ENCODE measurements around the gene SPC24.

DNA sequence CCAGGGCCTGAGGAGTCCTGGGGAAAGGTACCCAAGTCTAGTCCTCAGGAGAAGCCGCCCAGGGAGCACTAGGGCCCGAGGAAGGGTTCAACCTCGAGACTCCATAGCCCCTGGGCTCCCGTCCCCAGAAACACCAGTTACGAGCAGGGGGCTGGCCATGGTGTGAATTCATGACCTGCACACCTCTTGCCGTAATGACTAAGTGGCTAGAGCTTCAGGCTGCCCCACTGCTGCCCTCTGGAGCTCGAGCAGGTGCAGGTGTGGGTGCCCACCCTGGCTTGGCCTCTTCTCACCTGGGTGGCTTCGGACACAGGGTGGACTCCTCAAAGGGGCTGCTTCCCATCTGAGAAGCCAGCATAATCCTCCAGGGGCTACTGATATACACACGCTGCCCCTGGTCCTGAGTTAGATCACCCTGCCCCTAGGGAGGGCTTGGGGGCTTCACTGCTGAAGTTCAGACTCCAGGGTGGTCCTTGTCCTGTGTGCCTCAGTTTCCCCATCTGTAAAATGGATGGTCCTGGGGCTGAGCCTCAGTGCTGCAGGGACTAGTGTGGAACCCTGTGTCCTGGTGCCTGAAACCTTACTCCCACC is 13.6 kb downstream of the SPC24 start:
- TF ChIP-seq CTCF (IDR thresholded peaks at IDR 0.05) (no peak), POLR2A (IDR thresholded peaks at IDR 0.05) (no peak)

All from vagina (tissue), 2 donors.